ENCODE data around the gene RGS9.
"Not testable (repeated sequence)": the region's sequence is repeated elsewhere in the genome, so short reads cannot be mapped to it uniquely, and the experiment has no call there.

RGS9 gene

GRCh38 chr17:65158041-65158440, 20.9 kb downstream of the RGS9 start:
- DNase-seq, result no peak

GRCh38 chr17:65158622-65159021, 21.5 kb downstream of the RGS9 start:
- DNase-seq, result no peak

GRCh38 chr17:65160516-65160915, 23.3 kb downstream of the RGS9 start:
- no peak for DNase-seq

- DNase-seq, result no peak
Measured at GRCh38 chr17:65163990-65164495, 26.9 kb downstream of the RGS9 start.

- DNase-seq, result no peak
Measured at GRCh38 chr17:65166787-65167186, 29.6 kb downstream of the RGS9 start.

GRCh38 chr17:65167566-65167965, 30.4 kb downstream of the RGS9 start:
- DNase-seq, result no peak

- DNase-seq, result no peak
Measured at GRCh38 chr17:65169691-65170090, 32.5 kb downstream of the RGS9 start.

GRCh38 chr17:65170839-65171238, 33.7 kb downstream of the RGS9 start:
- peak; percentile 44 to 66 for DNase-seq

GRCh38 chr17:65171752-65172151, 34.6 kb downstream of the RGS9 start:
- DNase-seq, result no peak

GRCh38 chr17:65172496-65173136, 35.4 kb downstream of the RGS9 start:
- no peak for DNase-seq

GRCh38 chr17:65173284-65173793, 36.2 kb downstream of the RGS9 start:
- DNase-seq, result no peak

GRCh38 chr17:65173976-65174683, 37.0 kb downstream of the RGS9 start:
- no peak for DNase-seq

GRCh38 chr17:65174974-65175373, 37.8 kb downstream of the RGS9 start:
- no peak for DNase-seq

- no peak for DNase-seq
Measured at GRCh38 chr17:65175952-65176351, 38.8 kb downstream of the RGS9 start.

- DNase-seq, result no peak
Measured at GRCh38 chr17:65176646-65177409, 39.7 kb downstream of the RGS9 start.

GRCh38 chr17:65177901-65178300, 40.7 kb downstream of the RGS9 start:
- no peak for DNase-seq

GRCh38 chr17:65180276-65180675, 43.1 kb downstream of the RGS9 start:
- not testable (repeated sequence) for DNase-seq

GRCh38 chr17:65180752-65181236, 43.6 kb downstream of the RGS9 start:
- not testable (repeated sequence) for DNase-seq

GRCh38 chr17:65181237-65182061, 44.3 kb downstream of the RGS9 start:
- DNase-seq, result no peak

- no peak for DNase-seq
Measured at GRCh38 chr17:65182233-65182632, 45.1 kb downstream of the RGS9 start.

GRCh38 chr17:65183736-65184135, 46.6 kb downstream of the RGS9 start:
- no peak for DNase-seq

- DNase-seq, result no peak
Measured at GRCh38 chr17:65184235-65184959, 47.2 kb downstream of the RGS9 start.

Measured in NCI-H446 (cell line).